HTR-8/SVneo (cell line): ENCODE results near the gene NSUN7.
A peak's percentile ranks its signal among the peaks of the same experiment; 100 is the strongest.
"Not testable (repeated sequence)": the region's sequence is repeated elsewhere in the genome, so short reads cannot be mapped to it uniquely, and the experiment has no call there.

Experiments used
- DNase-seq: peaks from one replicate; pipeline ENCODE4 v3.0.0; 2011; ENCODE audit warnings: low spot score, mixed read lengths; ENCODE audit not compliant: insufficient read length
- FAIRE-seq: peaks from 2 replicates; lab custom pipeline; 2011; peaks lifted over from hg19 to GRCh38; lab: Jason Lieb, UNC

Gene NSUN7

GRCh38 chr4:40749717-40750460, at the start of gene NSUN7:
NSUN7 (plus strand) TSS chr4:40749955; CDS start chr4:40750694, 739 bp downstream.
- DNase-seq (peak; percentile 68), FAIRE-seq (no peak)

DNA sequence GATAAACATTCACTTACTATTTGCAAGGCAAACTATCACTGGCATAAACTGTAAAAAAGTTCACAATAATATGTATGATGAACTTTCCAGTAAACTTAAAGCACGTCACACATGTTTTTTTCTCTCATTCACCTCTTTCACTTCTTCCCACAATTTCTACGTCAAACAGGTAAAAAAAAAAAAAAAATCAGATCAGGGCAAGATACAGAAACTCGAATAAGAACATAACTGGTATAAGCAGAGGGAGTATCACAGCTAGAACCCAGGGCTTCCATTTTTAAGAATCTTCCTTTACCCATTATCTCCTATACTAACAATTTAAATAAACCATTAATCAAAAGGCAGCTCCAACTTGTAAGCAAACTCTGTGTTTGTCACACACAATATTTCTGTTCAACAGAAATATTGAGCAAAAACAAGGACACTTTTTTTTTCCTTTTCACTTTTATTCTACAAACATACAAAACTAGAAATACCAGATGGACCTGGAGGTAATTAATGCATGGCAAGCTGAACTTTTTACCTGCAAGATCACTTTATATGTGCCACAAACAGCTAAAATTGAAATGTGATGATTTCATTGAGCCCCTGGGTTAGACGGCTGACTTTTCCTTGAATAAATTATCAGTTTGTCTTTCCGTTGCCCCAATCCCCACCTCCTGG, 47.5 kb upstream of the NSUN7 start:
- DNase-seq (no peak), FAIRE-seq (no peak)

- DNase-seq (no peak), FAIRE-seq (no peak)
These were observed 47.0 kb upstream of the NSUN7 start for GRCh38 chr4:40702800-40703151.

- DNase-seq = no peak
- FAIRE-seq = no peak
These were observed 45.7 kb upstream of the NSUN7 start for GRCh38 chr4:40704073-40704472.

DNA sequence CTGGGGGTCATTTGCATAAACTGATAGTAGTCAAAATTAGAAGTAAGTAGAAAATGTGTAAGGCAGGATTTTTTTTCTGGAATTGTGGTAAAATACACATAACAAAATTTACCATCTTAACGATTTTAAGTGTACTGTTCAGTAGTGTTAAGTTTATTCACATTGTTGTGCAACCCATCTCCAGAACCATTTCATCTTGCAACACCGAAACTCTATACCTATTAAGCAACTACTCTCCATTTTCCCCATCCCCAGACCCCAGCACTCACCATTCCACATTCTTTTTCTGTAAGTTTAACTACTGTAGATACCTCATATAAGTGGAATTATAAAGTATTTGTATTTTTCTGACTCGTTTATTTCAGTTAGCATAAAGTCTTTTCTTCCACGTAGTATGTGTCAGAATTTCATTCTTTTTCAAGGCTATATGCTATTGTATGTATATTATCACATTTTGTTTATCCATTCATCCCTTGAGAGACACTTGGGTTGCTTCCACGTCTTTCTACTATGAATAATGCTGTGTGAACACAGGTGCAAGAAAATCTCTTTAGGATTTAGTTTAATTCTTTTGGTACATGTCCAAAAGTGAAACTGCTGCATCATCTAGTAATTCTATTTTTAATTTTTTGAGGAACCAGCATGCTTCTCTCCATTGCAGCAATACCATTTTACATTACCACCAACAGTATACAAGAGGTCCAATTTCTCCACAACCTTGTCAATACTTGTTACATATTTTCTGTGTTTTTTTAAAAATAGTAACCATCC, 39.1 kb upstream of the NSUN7 start:
- no peak for FAIRE-seq
- DNase-seq = no peak

- not testable (repeated sequence) for FAIRE-seq, DNase-seq
These were observed 36.8 kb upstream of the NSUN7 start for GRCh38 chr4:40713001-40713400.

- no peak for DNase-seq
- no peak for FAIRE-seq
These were observed 36.0 kb upstream of the NSUN7 start for GRCh38 chr4:40713798-40714197.

GRCh38 chr4:40718586-40718985, 31.2 kb upstream of the NSUN7 start:
- FAIRE-seq (no peak), DNase-seq (no peak)

DNA sequence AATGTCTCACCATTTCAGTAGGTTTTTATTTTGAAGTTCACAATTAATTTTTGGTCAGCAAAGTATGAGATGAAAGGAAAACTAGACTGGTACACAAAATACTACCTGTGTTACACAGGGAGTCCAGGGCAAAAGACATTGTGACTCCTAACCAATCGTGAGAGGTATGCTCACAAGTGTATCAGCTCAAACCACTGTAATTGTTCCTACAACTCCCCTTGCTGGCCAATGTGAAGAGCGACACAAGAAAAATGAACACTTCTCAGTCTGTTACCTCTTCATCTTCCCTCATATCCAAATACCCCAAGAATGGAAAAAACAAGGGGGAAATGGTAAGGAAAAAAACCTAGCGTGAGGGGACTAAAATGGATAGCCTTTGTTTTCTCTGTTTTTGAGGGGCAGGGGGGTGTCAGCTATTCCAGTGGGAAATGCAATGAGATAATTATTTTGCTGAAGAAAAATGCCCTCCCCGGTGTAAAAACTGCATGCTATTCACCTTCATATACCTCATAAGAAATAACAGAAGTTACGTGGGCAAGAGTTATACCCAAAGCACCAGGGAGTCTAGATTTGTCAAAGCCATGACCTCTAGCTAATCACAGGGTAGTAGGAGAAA, 30.6 kb upstream of the NSUN7 start:
- FAIRE-seq (peak; percentile 52), DNase-seq (peak; percentile 70)

GRCh38 chr4:40720351-40720750, 29.4 kb upstream of the NSUN7 start:
- FAIRE-seq (no peak), DNase-seq (no peak)

DNA sequence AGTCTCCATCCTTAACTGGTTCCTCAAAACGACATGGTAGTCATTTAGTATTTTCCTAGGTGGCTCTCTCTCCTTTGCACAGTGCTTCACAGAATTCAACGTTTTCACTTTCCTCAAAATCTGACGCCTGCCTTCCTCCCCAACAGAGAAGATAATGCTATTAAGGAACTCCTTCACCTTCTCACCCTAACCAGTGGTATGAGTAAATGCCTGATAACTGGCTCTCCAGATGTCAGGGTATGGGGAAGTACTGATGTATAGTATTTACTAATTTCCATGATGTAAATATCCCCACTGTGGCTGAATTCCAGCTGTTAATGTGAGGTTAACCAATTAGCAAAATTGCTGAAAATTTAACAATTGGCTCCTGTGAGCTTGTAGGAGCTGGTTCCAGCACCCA, 28.8 kb upstream of the NSUN7 start:
- FAIRE-seq (no peak), DNase-seq (no peak)

GRCh38 chr4:40721730-40722171, 28.0 kb upstream of the NSUN7 start:
- no peak for FAIRE-seq

DNA sequence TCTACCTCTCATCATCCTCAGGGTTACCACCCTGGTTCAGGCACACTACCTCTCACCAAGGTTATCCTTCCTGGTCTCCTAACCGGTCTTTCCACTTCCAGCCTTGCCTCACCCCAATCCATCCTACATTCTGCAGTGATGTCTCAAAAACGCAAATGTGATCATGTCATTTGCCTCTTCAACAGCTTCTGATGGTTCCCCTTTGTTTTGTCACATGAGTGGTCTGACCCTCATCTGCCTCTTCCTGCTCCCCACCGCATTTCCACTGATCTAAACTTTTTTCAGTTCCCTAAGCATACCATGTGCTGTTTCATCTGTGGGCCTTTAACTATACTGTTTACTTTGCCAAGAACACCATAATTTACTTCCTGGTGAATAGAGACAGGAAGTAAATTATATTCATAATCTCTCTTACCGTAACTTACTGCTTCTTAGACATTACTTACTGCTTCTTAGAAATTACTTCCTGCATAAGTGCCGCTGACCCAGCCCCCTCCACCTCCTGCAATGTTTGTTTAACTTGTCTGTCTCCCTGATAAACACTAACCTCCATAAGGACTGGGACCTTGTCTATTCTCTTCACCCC, 27.1 kb upstream of the NSUN7 start:
- no peak for DNase-seq
- no peak for FAIRE-seq

More at GRCh38 chr4:40721730-40722171, 28.0 kb upstream of the NSUN7 start:
- no peak for DNase-seq

GRCh38 chr4:40723728-40724127, 26.0 kb upstream of the NSUN7 start:
- no peak for FAIRE-seq
- no peak for DNase-seq

DNA sequence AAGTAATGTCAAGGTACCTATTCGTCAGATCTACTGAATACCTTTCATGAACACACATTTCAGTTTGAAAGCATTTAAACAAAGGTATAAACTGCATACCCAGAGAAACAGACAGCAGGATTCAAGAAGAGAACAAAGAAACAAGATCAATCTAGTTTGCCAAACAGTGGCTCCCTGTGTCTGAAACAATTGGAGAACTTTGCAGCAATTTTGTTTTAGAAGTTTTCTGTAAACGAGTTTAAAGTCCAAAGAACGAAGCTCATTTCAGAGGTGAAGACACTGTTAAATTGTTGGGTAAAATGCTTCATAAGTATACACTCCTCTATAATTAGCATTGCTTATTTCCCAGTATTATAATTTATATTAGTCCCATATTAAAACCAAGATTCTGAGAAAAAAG, 21.4 kb upstream of the NSUN7 start:
- FAIRE-seq (no peak), DNase-seq (no peak)

DNA sequence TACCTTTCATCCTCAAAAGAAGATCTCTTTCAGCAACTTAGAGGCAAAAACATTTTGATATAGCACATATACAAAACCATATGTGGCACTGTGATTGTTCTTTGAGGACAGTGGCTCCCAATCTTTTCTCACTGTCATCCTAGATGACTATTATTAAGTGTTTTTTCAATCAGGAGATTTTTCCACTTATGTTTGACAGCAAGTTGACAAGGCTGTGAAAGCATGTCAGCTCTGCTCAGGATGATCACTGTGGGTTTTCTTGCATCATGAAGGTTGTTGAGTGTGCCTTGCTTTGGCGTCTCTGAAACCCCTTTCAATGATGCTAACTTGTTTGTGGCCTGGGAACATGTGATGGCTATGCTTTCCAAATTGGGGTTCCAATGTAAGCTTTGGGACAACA, 20.2 kb upstream of the NSUN7 start:
- DNase-seq (no peak), FAIRE-seq (no peak)

DNA sequence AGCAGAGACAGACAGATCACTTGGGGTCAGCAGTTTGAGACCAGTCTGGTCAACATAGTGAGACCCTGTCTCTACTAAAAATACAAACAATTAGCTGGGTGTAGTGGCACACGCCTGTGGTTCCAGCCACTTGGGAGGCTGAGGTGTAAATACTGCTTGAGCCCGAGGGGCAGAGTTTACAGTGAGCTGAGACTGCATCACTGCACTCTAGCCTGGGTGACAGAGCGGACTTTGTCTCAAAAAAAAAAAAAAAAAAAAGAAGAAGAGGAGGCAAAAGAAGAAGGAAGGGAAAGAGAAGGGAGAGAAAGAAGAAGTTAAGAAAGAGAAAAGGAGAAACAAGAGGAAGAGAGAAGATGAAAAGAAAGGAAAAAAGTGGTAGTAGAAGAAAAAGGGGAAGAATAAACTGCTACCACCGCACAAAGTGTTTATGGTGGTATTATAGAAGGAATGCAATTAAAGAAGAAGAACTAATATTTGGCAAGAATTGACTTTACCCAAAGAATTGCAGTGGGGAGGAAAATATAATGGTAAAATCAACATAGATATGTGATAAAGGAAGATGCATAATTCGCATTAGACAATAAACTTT, 19.6 kb upstream of the NSUN7 start:
- FAIRE-seq (no peak), DNase-seq (no peak)

DNA sequence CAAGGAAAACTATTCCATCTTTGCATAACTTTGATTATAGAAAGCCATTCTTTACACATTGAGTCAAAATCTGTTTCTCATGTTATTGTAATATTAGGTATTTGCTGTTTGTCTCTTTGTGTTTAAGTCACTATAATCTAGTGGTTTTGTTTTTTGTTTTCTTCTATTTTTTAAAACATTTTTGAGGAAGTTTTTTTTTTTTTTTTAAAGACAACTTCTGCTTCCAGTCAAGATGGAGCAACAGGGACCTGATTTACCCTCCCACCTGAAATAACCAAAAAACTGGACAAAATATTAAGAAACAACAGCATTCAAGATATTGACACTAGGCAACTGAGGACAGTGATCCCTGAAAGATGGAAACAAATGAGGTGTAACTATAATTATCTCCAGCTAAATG, 18.4 kb upstream of the NSUN7 start:
- DNase-seq (no peak), FAIRE-seq (no peak)

DNA sequence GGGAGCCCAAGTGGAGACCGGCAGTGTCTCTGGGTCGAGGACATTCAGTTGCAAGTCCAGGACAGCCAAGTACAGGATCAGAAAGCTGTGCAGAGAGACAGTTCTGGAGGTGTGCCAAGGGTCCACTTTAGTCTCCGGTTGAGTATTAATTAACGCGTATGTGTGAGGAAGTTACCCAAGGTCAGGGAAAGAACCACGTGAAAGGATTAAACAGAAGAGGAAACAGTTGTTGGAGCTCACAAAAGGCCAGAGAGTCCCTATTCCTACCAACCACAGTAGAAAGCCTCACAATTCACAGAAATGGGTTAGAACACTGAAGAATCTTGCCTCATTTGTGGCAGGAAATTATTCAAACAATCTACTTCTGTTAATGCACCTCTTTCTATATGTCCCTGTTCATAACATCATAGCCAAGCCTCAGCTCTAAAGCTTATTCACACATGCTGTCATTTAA, 17.9 kb upstream of the NSUN7 start:
- no peak for DNase-seq
- FAIRE-seq = no peak

GRCh38 chr4:40733752-40734151, 16.0 kb upstream of the NSUN7 start:
- no peak for FAIRE-seq
- no peak for DNase-seq
